ENCODE results near the gene SYNJ2. TPM values are rescaled to one million over a fixed set of nuclear protein-coding genes. Genes with fewer than 3 reads are reported as not detected.

SYNJ2 gene
- polyA plus RNA-seq, 5 donors, result 5.4 to 8.1 (median 6.2) TPM

DNA sequence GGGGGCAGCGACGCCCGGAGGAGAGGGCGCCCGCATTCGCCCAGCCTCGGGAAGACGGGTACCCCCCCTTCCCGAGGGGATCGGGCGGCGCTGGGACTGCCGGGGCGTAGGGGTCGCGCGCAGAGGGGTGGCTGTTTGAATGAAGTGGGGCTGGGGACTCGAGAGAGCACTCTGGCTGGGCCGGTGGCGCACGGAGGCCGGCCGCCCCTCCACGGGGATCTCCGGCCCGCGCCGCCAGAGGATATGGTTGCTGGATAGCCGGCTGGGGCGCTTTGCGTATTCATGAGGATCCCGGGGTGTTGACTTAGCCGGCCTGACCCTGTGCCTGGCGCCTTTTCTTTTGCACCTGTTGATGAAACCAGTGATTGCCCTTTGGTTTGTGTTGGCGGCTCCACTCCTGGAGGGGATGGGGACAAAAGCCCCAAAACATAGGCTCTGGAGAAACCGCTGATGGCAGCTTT is 469 bp downstream of the SYNJ2 start:
- DNase-seq, result no peak

DNA sequence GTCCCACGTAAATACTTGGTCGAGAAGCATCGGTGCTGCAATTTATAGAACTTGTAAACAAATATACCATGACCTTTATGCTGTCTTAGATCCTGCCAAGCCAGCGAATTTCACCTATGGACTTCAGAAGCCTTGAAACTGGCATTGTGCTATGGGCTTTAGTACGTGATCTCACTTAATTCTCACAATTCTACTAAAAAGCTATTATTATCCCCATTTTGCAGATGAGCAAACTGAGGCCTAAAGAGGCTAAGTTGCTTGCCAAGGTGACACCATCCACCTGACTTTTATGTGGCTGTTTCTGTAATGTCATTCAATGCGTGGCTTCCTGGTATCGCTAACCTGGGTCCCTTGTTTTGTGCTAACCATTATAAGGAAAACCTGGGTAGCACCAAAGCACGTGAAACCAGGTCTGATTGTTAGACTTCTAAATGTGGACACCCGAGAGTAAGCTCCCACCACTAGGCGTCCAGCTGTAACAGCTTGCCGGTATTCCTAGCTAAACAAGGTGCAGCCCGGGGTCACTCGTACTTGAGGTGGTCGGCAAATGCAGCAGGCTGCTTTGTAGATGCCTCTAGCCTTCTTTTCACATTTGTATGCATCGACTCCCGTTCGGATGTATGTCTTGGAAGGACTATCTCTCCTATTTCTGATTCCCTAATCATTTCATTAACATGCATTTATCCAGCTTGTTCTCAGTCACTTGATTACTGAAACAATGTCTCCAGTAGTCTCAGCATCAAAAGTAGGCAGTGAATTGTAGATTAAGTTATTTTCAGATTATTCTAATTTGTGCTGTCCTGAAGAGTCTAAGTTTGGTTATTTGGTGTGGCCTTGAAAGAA is 1.1 kb downstream of the SYNJ2 start:
- no peak for DNase-seq

GRCh38 chr6:157983406-157984119 is 1.9 kb downstream of the SYNJ2 start:
- DNase-seq, result no peak

DNA sequence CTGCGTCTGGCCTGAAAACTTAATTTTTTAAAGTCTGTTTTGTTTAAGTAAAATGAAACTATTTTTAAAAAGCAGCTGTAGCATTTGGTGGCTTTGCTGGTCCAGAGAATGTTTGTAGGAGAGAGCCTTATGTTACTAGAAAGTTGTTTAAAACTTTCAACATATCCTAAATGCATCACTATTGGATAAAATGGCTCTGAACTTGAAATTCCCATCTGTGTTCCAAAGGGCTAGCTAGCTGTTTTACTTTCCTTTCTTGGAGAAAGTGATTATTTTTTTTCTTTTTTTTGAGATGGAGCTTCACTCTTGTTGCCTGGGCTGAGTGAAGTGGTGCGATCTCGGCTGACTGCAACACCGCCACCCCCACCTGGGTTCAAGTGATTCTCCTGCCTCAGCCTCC is 2.5 kb downstream of the SYNJ2 start:
- DNase-seq, result no peak

DNA sequence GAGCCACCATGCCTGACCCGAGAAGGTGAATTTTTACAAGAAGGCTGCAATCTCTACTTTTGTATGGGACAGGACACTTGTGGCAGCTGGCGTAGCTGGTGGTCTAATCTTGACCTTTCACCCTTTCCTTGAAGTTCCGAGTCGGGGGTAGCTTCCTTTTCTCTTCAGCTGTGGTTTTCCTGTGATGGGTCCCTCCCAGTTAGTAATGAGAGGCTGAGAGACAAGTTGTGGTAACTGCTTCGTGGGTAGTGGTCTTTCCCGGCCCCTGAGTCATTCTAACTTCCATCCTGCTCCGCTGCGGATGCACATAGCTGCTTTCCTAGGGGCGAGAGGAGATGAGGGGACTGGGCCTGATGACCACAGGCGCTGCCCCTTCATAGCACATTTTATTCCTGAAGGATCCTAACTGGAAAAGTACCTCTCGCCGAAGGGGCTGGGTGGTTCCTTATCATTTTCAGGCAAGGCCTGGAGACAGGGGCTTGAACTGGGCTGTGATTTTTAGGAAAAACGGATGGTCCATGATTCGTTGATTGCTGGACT is 3.1 kb downstream of the SYNJ2 start:
- no peak for DNase-seq

DNA sequence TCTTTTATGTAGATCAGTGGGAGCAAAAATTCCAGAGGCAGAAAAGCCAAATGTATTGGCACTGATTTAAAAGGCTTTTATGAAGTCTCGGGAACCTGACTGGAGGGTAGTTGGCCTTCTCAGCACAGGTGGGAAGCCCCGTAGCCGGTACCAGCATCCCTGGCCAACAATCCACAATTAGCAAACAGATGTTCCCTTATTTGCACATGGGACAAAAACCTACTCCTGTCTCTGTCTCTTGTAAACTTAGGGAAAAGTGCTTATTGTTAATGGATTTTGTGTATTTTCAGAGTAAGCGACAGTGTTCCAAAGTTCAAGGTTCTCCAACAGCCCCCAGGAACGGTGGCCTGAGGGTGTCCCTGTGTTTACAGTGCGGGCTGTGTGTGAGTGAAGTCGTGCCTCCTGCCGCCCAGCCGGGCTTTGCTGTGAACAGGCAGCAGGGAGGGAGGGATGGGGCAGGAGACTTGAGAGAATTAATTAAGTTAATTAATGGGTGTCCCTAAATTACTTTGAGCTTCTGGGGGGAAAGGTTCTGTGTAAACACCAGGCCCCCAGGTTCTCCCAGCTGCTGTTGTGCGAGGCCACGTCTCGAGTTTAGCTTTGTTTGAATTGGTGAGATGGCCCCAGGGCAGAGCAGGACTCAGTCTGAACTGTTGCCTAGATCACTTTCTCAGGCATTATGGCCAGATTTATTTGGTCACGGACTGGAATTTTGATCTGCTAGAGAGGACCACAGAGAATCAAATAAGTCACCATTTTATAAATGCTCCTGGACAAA is 3.9 kb downstream of the SYNJ2 start:
- DNase-seq, result no peak

DNA sequence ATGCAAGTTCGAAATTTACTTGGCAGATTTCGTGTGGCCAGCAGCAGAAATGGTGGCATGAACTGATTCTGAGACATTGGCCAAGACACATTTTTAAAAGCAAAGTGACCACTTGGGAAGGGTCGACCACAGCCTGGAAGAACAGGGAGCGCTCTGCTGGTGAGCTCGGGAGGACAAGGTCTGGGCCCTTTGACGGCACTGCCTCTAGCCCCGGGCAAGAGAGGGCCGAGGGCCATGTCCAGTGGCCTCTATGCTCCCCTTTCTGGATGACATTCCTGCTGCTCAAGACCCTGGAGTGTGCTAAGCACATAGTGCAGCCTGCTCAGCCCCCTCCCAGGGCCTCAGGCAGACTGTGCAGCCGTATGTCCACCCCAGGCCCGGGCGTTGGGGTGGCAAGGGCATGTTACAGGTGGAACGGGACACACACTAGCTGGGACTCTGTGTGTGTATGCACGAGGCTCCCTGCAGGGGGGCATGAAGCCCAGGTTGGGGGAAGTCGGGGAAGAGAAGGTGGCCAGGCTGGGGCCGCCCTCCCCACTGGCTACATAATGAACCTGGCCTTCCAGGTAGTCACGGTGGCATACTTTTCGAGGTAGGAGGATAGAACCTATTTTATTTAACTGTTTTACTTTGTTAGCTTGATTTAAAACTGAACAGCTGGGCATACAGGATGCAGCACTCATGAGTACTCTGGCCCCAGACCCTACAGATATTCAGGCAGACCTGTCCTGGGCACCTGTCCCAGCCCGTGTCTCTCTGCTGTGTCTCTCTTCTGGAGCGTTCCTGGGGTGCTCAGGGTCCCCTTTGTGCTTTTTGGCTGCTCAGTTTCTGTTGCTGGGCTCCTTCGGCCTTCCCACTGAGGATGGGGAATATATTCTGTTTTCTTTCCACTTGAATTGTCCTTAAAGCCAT is 6.4 kb downstream of the SYNJ2 start:
- no peak for DNase-seq

DNA sequence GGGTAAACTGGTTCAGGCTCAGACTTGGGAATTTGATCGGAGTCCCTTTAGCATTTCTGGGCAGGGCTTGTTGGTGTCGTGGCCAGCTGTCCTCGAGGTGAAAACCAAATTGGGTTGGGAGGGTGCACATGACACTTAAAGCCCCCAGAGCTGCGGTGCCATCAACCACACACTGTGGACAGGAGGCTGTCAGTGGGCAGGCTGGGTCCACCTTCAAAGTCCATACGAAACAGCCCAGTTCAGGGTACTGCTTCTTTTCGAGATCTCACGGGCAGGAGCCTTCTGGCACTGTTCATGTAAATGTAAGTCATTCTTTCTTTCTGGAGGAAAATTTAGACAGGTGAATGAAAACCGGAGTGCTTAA is 7.0 kb downstream of the SYNJ2 start:
- DNase-seq, result no peak

DNA sequence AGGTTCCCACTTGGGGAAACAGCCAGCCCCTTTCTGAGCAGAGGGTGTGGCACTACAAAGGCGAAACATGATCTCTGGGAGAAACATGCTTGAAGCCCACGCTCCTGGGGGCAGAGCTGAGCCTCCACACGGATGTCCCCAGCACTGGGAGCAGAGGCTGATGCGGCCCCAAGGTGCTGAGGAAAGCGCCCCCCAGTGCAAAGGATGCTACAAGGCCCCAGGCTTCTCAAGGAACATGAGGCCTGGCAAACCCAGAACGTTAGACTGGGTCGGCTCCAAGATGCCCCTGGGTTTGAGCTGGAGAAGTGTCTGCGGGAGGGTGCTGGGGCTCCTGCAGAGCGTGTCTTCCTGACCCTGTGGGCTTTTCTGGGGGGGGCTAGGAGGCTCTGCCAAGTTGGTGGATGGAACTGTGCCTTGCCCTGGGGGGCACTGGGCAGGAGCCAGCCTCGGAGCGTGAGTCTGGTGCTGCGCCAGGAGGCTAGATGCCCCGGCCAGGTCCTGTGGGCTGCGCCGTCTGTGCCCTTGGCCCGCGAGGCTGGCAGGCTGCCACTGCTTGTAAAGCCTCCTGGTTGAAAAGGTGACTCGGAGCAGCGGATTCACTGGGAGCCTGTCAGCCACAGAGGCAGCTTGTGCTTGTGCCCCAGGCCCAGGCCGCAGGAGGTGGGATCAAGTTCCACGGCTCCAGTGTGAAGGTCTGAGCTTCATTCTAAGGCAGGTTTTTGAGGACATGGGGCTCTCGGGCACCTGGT is 8.1 kb downstream of the SYNJ2 start:
- DNase-seq, result no peak

DNA sequence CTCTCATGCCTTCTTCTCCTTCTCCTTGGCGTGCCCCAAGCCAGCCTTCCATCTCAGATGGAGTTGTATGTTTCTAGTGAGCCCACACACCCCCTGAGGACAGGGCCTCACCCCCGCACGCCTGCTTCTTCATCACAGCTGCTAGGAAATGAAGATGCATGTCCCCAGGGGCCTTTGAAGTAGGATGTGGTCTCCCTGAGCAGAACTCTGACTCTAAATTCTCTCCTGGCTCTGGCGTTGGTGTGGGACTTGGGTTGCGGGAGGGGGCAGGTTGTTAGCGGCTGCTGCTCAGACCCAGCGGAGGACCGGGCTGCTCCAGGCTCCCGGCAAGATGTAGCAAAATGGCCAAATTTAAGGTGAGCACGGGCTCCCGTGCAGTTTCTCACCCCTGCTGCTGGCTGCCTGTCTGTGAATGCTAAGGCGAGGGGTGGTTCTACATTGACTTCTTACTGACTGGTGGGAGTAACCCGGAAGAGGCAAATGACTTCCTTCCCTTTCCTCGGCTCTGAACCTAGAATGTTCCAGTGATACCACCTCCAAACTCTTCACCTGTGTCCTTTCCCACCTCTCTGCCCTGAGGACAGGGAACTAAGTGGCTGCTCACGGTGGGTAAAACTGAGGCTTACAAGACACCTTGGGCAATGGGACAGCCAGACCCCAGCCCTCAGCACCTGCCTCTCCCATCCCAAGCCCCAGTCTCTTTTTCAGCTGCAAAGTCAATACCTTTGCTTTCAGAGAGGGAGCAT is 8.8 kb downstream of the SYNJ2 start:
- no peak for DNase-seq

GRCh38 chr6:157991067-157991432 is 9.4 kb downstream of the SYNJ2 start:
- DNase-seq, result no peak

GRCh38 chr6:157993076-157993475 is 11.4 kb downstream of the SYNJ2 start:
- no peak for DNase-seq

GRCh38 chr6:157994125-157994795 is 12.6 kb downstream of the SYNJ2 start:
- no peak for DNase-seq

DNA sequence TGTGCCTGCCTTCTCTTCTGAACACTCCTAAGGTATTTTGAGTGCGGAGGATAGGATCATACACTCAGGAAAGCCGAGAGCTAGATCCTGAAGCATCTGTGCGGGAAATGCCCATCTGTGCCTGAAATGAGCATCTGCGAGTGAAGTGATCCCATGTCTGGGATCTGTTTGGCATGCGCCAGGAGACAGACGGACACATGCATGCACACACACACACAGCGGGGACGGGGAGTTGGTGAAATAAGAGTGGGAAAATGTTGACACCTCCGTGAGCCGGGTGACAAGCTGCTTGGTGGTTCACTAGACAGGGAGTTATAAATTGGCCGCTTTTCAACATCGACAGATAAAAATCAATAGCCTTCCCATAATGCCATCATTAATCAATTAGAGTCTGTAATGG is 13.8 kb downstream of the SYNJ2 start:
- no peak for DNase-seq

GRCh38 chr6:157996201-157996712 is 14.6 kb downstream of the SYNJ2 start:
- DNase-seq, result no peak

GRCh38 chr6:157996918-157997702 is 15.4 kb downstream of the SYNJ2 start:
- DNase-seq, result no peak

DNA sequence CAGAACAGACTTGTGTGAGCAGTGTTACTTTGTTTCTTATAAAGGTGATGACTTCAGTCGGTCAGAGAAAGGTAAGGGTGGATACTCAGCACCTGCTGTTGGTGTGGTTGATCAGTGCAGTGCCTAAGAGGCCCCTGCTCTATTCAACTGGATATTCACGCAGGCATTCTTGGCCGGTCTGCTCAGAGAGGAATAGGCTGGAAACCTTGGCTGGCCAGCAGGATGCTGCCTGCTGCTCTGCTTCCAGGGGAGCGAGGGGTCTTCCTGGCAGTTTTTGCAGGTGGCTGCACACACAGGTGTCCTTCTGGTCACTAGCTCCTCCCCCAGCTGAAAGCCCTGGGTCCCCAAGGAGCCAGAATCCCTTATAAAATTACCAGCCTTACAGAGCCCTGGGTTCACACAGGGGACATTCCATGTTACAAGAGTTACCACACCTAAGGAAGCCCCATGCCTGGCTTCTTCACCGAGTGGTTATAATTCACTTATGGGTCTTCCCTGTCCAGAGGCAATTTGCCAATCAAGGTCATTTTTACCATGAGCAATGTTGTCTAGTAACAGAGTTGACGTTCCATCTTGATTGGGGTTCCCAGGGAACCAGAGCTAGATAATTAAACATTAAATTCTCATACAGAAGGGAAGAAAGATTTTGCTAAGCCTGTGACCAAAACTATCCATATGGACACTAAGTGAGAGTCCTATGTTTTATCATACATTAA is 16.4 kb downstream of the SYNJ2 start:
- DNase-seq, result no peak
